PC-9 (cell line): ENCODE data around the gene PIPOX. TPM values are rescaled to one million over a fixed set of nuclear protein-coding genes. Genes with fewer than 3 reads are reported as not detected.

Source experiments
- BruUV-seq: library from RNA; stranded (reverse); fragments of 400-500 nt; replicated peaks from 2 replicates; lab custom pipeline; 2021; lab: Mats Ljungman, UMichigan
- CTCF ChIA-PET: fragments of 300-600 bp; sonication (Branson Sonifier 250); formaldehyde crosslinking; loops from one replicate; lab custom pipeline; 2022; ENCODE audit warnings: antibody characterized with exemption; lab: Charles Lee
- POLR2A ChIA-PET: fragments of 300-600 bp; sonication (Branson Sonifier 250); formaldehyde crosslinking; loops from one replicate; lab custom pipeline; 2022; ENCODE audit warnings: antibody characterized with exemption; ENCODE audit not compliant: unreplicated experiment; lab: Charles Lee
- DNase-seq, 2 experiments: peaks; one replicate each; pipeline versions ENCODE4 v3.0.0 to v3.0.0-alpha.2; 2015 to 2022; ENCODE audit warnings: mixed read lengths in 1 of 2
- H2AFZ ChIP-seq: fragments of 200-600 bp; sonication (generic); 2 replicates; pipeline ENCODE4 v1.8.1; 2017; ENCODE audit warnings: antibody characterized with exemption
- H3F3A ChIP-seq: fragments of 200-600 bp; sonication (generic); 2 replicates; pipeline ENCODE4 v1.8.1; 2017; ENCODE audit warnings: antibody characterized with exemption, mild to moderate bottlenecking, low read depth; ENCODE audit not compliant: insufficient read depth
- H3K27ac ChIP-seq: fragments of 200-600 bp; sonication (generic); 2 replicates; pipeline ENCODE4 v1.6.1; 2016; ENCODE audit warnings: mixed run types
- H3K27me3 ChIP-seq: fragments of 200-600 bp; sonication (generic); 2 replicates; pipeline ENCODE4 v1.6.1; 2016; ENCODE audit warnings: low read depth, mixed run types; ENCODE audit not compliant: insufficient read depth
- H3K36me3 ChIP-seq: fragments of 200-600 bp; sonication (generic); 2 replicates; pipeline ENCODE4 v1.6.1; 2016; ENCODE audit warnings: low read depth, mixed run types
- H3K4me1 ChIP-seq: fragments of 200-600 bp; sonication (generic); replicated peaks from 2 replicates; pipeline ENCODE4 v1.6.1; 2016; ENCODE audit warnings: mixed run types; ENCODE audit not compliant: insufficient read depth
- H3K4me2 ChIP-seq: fragments of 200-600 bp; sonication (generic); 2 replicates; pipeline ENCODE4 v1.6.1; 2017; ENCODE audit warnings: mixed run types
- H3K4me3 ChIP-seq: fragments of 200-600 bp; sonication (generic); 2 replicates; pipeline ENCODE4 v1.6.1; 2016; ENCODE audit warnings: mixed run types
- H3K79me2 ChIP-seq: fragments of 200-600 bp; sonication (generic); 2 replicates; pipeline ENCODE4 v1.6.1; 2017; ENCODE audit warnings: low read depth, mixed run types
- H3K9me2 ChIP-seq: fragments of 200-600 bp; sonication (generic); 2 replicates; pipeline ENCODE4 v1.8.1; 2017; ENCODE audit warnings: mild to moderate bottlenecking; ENCODE audit not compliant: insufficient read depth
- H3K9me3 ChIP-seq: fragments of 200-600 bp; sonication (generic); 2 replicates; pipeline ENCODE4 v1.8.1; 2016; ENCODE audit warnings: low read depth; ENCODE audit not compliant: insufficient read depth
- H4K20me1 ChIP-seq: fragments of 200-600 bp; sonication (generic); 2 replicates; pipeline ENCODE4 v1.8.1; 2017; ENCODE audit not compliant: insufficient read depth
- EZH2 ChIP-seq: fragments of 200-600 bp; sonication (generic); IDR thresholded peaks from 2 replicates; pipeline ENCODE4 v1.8.0; 2017; ENCODE audit warnings: antibody characterized with exemption, low read depth
- intact Hi-C: fragments of 100-400 bp; cut with micrococcal nuclease; formaldehyde crosslinking; loops from one replicate; pipeline ENCODE4 v1.10.0; 2022; ENCODE audit not compliant: unreplicated experiment
- total RNA-seq: library from RNA; stranded (reverse); gene quantifications from 2 replicates; pipeline ENCODE4 v1.2.3, GENCODE V29; 2021
- TF ChIP-seq, protein P1 (sequence below): fragments of 200-600 bp; sonication (generic); conservative IDR thresholded peaks from 2 replicates; pipeline ENCODE4 v1.6.1; 2017; ENCODE audit warnings: mixed run types, antibody characterized with exemption, mild to moderate bottlenecking, moderate library complexity

Gene PIPOX
- total RNA-seq, 1 experiment from 2014 or later, result 2.8 TPM

- Histone ChIP-seq H3K27me3 (peaks cover 47% of the 10 kb centered on the region), H3K4me3 (no peak overlapping the region), H3K4me2 (no peak overlapping the region), H2AFZ (no peak overlapping the region), H3F3A (no peaks in the 10 kb centered on the region), H3K36me3 (no peaks in the 10 kb centered on the region), H3K27ac (no peak overlapping the region), H3K79me2 (no peaks in the 10 kb centered on the region), H3K4me1 (0 out of 2 replicates have a peak, but pooled peaks cover 4% of the 10 kb centered on the region), H3K9me2 (no peaks in the 10 kb centered on the region), H3K9me3 (no peaks in the 10 kb centered on the region), H4K20me1 (no peaks in the 10 kb centered on the region)
- no TSS peak for BruUV-seq
- ChIA-PET CTCF (no interaction called here), POLR2A (no interaction called here)
- TF ChIP-seq, protein P1, sequence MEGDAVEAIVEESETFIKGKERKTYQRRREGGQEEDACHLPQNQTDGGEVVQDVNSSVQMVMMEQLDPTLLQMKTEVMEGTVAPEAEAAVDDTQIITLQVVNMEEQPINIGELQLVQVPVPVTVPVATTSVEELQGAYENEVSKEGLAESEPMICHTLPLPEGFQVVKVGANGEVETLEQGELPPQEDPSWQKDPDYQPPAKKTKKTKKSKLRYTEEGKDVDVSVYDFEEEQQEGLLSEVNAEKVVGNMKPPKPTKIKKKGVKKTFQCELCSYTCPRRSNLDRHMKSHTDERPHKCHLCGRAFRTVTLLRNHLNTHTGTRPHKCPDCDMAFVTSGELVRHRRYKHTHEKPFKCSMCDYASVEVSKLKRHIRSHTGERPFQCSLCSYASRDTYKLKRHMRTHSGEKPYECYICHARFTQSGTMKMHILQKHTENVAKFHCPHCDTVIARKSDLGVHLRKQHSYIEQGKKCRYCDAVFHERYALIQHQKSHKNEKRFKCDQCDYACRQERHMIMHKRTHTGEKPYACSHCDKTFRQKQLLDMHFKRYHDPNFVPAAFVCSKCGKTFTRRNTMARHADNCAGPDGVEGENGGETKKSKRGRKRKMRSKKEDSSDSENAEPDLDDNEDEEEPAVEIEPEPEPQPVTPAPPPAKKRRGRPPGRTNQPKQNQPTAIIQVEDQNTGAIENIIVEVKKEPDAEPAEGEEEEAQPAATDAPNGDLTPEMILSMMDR, result no peak
- TF ChIP-seq EZH2, result no peak
- intact Hi-C loops, result no loop called here
- no peak for DNase-seq
These were observed 46.3 kb upstream of the PIPOX start for GRCh38 chr17:28996554-28997096.

DNA sequence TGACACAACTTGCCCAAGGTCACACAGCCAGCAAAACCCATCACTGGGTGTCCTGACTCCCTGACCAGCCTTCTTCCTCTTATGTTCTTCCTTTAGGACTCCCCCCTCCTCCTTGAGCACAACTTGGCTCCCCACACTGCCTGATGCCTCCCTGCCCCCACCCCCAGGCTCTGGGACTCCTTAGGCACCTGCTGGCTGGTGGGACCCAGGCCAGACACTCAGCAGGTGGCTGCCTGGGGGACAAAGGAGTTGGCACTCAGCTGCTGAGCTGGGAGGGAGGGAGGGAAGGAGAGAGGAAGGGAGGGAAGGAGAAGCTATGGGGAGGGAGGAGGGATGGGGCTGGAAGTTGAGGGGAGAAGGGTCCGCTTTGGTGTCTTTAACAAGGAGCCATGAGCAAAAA, 45.1 kb upstream of the PIPOX start:
- Histone ChIP-seq H3K4me3 (no peak overlapping the region), H3K4me1 (0 out of 2 replicates have a peak, but pooled peaks cover 4% of the 10 kb centered on the region), H3K9me2 (no peaks in the 10 kb centered on the region), H2AFZ (no peak overlapping the region), H3K27me3 (peaks cover 59% of the 10 kb centered on the region), H3F3A (no peaks in the 10 kb centered on the region), H3K9me3 (no peaks in the 10 kb centered on the region), H3K36me3 (no peaks in the 10 kb centered on the region), H4K20me1 (no peaks in the 10 kb centered on the region), H3K79me2 (no peaks in the 10 kb centered on the region), H3K4me2 (no peak overlapping the region), H3K27ac (no peak overlapping the region)
- TF ChIP-seq EZH2, result no peak
- TF ChIP-seq, protein P1, result no peak
- ChIA-PET CTCF (no interaction called here), POLR2A (no interaction called here)
- DNase-seq, result no peak
- no TSS peak for BruUV-seq
- intact Hi-C loops, result no loop called here

DNA sequence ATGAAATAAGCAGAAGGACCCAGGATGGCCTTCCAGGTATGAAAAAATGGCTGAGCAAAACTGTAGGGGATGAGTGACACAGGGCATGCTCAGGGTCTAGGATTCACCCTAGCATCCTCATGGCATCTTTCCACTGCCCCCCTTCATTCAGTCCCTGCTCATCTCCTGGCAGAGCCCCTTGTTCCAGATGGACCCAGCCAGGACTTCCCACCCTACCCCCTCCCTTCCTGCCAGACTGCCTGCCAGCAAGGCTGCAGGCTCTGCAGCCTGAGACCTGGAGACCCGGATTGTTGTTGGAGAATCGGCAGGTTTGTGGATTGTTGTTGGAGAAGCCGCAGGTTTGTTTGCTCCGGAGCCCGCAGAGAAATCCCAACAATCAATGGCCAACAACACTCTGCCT, 43.7 kb upstream of the PIPOX start:
- DNase-seq, result no peak
- H3K27me3 ChIP-seq, result peaks cover 73% of the 10 kb centered on the region
- H3K9me2 ChIP-seq, result no peaks in the 10 kb centered on the region
- no peaks in the 10 kb centered on the region for H3F3A ChIP-seq
- ChIA-PET POLR2A (interaction anchor here (0.6 kb wide), 1 partner anchor 19 kb away, joined by 3 read pairs; no protein-coding TSS in a partner anchor), CTCF (no interaction called here)
- no peak overlapping the region for H3K27ac ChIP-seq
- H3K4me1 ChIP-seq, result 0 out of 2 replicates have a peak, but pooled peaks cover 4% of the 10 kb centered on the region
- H3K36me3 ChIP-seq, result no peaks in the 10 kb centered on the region
- H2AFZ ChIP-seq, result no peak overlapping the region
- no peaks in the 10 kb centered on the region for H3K9me3 ChIP-seq
- no peaks in the 10 kb centered on the region for H3K79me2 ChIP-seq
- H3K4me2 ChIP-seq, result no peak overlapping the region
- H4K20me1 ChIP-seq, result no peaks in the 10 kb centered on the region
- intact Hi-C loops, result no loop called here
- no peak for TF ChIP-seq EZH2
- TF ChIP-seq, protein P1, result no peak
- no TSS peak for BruUV-seq
- H3K4me3 ChIP-seq, result no peak overlapping the region
